Ecto neural progenitor cell (in vitro differentiated cells): ENCODE data around the gene UGT1A6.
"Not testable (repeated sequence)": the region's sequence is repeated elsewhere in the genome, so short reads cannot be mapped to it uniquely, and the experiment has no call there.

Source experiments
- DNase-seq: peaks from one replicate; pipeline ENCODE4 v3.0.0-alpha.2; 2018; ENCODE audit warnings: low spot score

The UGT1A6 gene

DNA sequence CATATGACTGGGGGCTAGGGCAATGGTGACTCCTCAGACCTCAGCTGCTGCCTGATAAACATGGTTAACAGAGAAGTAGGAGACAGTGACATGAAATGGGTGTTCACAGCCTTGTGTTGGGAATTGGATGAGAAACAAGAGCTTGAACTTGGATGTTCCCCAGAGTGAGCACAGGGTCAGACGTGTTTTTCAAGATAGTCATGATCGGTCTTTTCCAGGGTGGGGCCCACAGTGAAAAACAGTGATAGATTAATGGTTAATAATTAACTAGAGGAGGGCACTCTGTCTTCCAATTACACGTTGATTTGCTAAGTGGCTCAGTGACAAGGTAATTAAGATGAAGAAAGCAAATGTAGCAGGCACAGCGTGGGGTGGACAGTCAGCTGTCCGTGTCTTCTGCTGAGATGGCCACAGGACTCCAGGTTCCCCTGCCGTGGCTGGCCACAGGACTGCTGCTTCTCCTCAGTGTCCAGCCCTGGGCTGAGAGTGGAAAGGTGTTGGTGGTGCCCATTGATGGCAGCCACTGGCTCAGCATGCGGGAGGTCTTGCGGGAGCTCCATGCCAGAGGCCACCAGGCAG is 36.1 kb downstream of the UGT1A6 start, which contains the start of gene UGT1A3:
Gene UGT1A3, plus strand, starts transcription at position 320 of the 579 bp plus-strand sequence. Its CDS starts 85 bp downstream, at position 405.
- no peak for DNase-seq

DNA sequence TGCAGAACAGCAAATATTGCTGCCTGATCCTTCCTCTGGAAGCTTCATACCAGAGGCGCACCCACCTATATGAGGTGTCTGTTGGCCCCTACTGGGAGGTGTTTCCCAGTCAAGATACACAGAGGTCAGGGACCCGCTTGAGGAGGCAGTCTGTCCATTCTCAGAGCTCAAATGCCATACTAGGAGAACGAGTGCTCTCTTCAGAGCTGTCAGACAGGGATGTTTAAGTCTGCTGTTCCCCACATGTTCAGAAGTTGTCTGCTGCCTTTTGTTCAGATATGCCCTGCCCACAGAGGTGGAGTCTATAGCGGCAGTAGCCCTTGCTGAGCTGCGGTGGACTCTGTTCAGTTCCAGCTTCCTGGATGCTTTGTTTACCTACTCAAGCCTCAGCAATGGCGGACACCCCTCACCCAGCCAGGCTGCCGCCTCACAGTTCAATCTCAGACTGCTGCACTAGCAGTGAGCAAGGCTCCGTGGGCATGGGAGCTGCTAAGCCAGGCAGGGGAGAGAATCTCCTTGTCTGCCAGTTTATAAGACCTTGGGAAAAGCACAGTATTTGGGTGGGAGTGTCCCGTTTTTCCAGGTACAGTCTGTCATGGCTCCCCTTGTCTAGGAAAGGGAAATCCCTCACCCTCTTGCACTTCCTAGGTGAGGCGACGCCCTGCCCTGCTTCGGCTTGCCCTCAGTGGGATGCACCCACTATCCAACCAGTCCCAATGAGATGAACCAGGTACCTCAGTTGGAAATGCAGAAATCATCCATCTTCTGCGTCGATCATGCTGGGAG is 44.4 kb downstream of the UGT1A6 start:
- DNase-seq = not testable (repeated sequence)

DNA sequence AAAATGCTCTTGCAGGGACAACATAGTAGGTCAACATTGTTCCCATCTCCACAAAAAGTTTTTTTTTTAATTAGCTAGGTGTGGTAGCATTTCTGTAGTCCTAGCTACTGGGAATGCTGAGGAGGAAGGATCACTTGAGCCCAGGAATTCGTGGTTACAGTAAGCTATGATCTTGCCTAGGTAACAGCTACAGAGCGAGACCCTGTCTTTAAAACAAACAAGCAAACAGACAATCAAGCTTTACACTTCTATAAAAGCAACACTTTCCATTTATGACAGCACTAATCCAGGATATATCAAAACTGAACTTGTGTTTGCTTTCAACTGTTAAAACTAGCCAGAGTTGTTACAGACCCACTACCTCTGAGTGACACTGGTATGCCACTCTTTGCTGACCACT is 48.2 kb downstream of the UGT1A6 start:
- no peak for DNase-seq

DNA sequence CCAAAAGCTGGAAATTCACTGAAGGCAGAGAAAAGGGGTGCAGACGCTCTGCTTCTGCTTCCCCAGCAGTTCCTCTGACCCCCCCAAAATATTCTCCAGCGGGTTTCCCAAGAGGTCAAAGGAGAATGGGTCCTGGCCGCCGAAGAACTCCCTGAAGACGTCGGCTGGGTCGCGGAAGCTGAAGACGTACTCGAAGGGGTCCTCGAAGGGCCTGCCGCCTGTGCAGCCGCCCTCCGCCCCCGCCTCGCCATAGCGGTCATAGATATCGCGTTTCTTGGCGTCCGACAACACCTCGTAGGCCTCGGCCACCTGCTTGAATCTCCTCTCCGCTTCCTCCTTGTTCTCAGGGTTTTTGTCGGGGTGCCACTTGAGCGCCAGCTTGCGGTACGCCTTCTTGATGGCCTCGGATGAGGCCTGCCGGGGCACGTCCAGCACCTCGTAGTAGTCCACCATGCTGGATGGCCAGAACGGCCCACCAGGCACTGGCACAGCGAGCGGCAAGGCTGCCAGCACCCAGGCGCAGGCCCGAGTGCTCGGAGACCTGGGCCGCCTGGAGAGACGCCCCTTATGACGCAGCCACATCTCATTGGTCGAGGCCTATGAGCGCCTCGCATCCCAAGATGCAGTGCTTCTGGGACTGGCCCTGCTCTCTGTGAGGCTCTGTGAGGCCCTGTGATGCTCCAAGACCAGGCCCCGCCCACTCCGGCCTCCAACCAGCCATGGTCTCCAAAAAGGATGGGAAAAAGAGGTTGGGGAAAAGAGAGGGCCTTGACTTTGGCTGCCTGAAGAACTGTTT is 51.0 kb downstream of the UGT1A6 start:
- DNase-seq = no peak

DNA sequence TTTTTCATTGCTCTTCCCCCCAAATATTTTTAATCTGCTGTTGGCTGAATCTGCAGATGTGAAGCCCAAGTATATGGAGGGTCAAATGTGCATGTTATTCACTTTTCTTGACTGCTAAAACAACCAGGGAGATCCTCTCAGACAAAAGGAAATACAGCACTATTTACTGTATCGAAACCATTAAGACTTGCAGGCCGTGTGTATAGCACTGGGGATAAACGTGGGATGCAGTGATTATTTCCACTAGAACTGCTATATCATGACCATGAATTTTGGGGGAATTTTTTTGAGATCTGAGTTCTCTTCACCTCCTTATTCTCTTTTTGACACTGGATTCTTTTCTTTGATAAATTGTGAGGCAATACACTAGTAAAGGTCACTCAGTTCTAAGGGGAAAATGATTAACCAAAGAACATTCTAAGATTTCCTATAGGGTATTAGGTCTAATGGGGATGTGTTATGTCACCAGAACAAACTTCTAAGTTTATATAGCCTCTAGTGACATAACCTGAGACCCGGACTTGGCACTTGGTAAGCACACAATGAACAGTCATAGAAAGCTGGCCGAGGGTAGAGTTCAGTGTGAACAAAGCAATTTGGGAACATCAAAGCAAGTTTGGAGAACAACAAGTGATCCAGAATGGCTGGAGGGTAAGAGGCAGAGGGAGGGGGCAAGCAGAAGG is 52.5 kb downstream of the UGT1A6 start:
- DNase-seq = no peak

DNA sequence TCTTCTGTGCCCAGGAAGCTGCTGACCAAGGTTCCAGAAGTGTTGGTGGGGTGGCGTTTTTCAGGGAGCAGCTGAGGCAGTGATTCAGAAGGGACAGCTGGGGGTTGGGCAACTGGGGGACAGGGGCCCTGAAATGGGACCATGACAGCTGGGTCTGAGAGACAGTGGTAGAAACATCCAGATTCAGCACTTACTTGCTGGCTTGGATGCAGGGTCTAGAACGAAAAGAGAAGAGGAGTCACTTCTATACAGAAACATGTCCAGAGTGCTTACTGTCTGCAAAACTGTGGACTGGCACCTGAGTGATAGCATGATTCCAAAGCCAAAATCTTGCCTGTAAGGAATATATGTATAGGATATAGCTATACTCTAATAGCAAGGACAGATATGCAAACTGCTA is 53.1 kb downstream of the UGT1A6 start:
- DNase-seq = not testable (repeated sequence)

DNA sequence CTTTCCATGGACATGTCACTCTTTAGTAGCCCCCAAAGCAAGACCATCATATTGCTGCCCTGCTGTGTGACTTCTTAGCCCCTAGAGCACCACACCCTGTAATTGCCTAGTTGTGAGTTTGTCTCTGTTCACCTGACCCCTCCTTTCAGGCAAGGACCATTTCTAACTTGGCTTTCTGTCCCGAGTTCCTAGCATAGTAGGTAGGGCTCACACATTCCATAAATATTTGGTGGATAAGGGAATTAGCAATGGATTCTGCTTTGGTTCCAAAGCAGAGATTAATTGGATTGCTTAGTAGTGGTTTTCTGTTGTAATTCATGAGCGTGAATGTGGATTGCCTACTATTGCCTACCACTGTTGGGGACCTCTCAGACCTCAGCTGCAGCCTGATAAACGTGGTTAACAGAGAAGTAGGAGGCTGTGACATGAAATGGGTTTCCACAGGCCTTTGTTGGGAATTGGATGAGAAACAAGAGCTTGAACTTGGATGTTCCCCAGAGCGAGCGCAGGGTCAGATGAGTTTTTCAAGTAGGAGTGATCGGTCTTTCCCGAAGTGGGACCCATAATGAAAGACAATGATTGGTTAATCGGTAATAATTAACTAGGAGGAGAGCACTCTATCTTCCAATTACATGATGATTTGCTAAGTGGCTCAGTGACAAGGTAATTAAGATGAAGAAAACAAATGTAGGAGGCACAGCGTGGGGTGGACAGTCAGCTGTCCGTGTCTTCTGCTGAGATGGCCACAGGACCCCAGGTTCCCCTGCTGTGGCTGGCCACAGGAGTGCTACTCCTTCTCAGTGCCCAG is 54.0 kb downstream of the UGT1A6 start:
- no peak for DNase-seq

DNA sequence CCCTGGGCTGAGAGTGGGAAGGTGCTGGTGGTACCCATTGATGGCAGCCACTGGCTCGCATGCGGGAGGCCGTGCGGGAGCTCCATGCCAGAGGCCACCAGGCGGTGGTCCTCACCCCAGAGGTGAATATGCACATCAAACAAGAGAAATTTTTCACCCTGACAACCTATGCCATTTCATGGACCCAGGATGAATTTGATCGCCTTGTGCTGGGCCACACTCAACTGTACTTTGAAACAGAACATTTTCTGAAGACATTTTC is 54.5 kb downstream of the UGT1A6 start:
- DNase-seq = no peak

DNA sequence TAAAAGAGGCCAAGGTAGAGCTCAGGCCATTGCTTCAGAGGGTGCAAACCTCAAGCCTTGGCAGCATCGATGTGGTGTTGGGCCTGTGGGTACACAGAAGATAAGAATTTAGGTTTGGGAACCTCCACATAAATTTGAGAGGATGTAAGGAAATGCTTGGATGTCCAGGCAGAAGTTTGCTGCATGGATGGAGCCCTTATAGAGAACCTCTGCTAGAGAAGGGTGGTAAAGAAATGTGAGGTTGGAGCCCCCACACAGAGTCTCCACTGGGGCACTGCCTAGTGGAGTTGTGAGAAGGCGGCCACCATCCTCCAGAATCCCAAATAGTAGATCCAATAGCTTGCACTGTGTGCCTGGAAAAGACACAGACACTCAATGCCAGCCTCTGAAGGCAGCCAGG is 58.0 kb downstream of the UGT1A6 start:
- not testable (repeated sequence) for DNase-seq

DNA sequence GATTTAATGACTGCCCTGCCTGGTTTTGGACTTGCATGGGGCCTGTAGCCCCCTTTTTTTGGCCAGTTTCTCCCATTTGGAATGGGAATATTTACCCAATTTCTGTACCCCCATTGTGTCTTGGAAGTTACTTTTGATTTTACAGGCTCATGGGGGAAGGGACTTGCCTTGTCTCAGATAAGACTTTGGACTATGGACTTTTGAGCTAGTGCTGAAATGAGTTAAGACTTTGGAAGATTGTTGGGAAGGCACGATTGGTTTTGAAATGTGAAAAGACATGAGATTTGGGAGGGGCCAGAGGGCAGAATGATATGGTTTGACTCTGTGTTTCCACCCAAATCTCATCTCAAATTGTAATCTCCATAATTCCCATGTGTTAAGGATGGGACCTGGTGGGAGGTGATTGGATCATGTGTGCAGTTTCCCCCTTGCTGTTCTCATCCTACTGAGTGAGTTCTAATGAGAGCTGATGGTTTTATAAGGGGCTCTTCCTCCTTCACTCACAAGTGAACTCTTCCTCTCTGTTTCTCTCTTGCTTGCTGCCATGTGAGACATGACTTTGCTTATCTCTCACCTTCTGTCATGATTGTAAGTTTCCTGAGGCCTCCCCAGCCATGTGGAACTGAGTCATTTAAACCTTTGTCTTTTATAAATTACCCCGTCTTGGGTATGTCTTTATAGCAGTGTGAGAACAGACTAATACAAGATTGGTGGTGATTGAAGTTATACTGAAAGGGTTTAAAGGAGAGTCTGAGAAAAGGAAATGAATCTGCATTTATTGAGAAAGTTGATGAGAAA is 58.7 kb downstream of the UGT1A6 start:
- DNase-seq = not testable (repeated sequence)

DNA sequence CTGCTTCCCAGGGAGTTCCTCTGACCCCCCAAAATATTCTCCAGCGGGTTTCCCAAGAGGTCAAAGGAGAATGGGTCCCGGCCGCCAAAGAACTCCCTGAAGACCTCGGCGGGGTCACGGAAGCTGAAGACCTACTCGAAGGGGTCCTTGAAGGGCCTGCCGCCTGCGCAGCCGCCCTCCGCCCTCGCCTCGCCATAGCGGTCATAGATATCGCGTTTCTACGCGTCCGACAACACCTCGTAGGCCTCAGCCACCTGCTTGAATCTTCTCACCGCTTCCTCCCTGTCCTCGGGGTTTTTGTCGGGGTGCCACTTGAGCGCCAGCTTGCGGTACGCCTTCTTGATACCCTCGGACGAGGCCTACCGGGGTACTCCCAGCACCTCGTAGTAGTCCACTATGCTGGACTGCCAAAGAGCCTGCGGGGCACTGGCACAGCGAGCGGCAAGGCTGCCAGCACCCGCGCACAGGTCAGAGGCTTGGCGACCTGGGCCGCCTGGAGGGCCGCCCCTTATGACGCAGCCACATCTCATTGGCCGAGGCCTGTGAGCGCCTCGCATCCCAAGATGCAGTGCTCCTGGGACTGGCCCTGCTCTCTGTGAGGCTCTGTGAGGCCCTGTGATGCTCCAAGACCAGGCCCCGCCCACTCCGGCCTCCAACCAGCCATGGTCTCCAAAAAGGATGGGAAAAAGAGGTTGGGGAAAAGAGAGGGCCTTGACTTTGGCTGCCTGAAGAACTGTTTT is 62.4 kb downstream of the UGT1A6 start:
- no peak for DNase-seq

DNA sequence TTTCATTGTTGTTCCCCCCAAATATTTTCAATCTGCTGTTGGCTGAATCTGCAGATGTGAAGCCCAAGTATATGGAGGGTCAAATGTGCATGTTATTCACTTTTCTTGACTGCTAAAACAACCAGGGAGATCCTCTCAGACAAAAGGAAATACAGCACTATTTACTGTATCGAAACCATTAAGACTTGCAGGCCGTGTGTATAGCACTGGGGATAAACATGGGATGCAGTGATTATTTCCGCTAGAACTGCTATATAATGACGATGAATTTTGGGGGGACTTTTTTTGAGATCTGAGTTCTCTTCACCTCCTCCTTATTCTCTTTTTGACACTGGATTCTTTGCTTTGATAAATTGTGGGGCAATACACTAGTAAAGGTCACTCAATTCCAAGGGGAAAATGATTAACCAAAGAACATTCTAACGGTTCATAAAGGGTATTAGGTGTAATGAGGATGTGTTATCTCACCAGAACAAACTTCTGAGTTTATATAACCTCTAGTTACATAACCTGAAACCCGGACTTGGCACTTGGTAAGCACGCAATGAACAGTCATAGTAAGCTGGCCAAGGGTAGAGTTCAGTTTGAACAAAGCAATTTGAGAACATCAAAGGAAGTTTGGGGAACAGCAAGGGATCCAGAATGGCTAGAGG is 63.9 kb downstream of the UGT1A6 start:
- no peak for DNase-seq

DNA sequence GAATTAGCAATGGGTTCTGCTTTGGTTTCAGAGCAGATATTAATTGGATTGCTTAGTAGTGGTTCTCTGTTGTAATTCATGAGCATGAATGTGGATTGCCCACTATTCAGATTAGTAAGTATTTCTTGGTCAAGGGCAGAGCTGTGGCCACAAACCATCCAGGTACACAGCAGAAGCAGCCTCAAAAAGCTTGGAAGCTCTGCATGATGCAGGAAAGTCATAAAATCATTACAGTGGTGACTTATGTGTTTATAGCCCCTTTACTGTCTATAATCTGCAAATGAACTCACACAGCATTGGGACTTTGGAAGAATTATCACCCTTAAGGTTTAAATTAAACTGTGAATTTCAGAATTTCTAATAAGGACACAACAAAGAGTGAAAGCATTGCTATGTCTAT is 65.5 kb downstream of the UGT1A6 start:
- DNase-seq = no peak

DNA sequence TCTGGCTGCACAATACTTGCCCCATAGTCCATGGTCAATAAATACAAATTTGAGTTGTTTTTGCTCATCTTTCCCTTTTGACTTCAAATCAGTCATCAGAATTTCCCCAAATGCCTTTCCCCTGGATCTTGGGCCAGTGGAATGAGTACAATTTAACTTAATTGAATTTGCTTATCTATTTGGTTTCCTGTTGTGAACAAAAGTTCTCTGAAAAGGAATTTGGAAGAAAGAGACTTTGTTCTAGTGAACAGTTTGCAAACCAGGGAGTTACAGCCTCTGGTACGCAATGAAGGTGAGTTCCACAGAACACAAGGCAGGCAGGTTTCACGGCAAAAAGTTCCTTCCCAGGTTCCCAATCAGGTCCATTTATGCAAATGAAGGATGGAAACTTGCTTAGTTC is 66.2 kb downstream of the UGT1A6 start:
- no peak for DNase-seq

DNA sequence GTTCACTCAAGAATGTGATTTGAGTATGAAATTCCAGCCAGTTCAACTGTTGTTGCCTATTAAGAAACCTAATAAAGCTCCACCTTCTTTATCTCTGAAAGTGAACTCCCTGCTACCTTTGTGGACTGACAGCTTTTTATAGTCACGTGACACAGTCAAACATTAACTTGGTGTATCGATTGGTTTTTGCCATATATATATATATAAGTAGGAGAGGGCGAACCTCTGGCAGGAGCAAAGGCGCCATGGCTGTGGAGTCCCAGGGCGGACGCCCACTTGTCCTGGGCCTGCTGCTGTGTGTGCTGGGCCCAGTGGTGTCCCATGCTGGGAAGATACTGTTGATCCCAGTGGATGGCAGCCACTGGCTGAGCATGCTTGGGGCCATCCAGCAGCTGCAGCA is 67.4 kb downstream of the UGT1A6 start, which contains the start of gene UGT1A1:
Gene UGT1A1, plus strand, starts transcription at position 228 of the 400 bp plus-strand sequence. Its CDS starts 18 bp downstream, at position 246.
- DNase-seq = no peak

DNA sequence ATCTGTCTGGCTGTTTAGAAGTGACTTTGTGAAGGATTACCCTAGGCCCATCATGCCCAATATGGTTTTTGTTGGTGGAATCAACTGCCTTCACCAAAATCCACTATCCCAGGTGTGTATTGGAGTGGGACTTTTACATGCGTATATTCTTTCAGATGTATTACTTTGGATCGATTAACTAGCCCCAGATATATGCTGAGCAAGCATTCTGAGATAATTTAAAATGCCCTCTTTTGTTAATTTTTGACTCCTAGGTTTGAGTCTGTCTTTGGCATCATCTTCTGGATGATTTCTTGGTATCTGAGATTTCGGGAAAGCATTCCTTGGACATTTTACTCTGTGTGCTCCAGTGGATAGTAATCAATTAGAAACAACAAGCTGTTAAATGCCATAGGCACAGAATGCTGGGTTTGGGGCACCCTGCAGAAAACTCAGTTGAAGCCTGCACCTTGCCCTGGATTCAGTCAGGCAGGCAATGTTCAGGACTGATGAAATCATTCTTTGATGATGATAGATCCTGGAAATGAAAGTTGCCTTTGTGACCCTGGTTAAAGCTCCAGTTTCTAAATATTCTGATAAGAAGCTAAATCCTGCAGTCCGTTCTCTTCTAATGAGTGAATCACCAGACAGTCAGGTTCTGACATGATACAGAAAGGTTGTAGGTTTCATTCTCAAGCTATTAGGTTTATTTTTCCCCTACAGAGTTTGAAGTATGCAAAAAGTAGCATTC is 68.5 kb downstream of the UGT1A6 start:
- no peak for DNase-seq

DNA sequence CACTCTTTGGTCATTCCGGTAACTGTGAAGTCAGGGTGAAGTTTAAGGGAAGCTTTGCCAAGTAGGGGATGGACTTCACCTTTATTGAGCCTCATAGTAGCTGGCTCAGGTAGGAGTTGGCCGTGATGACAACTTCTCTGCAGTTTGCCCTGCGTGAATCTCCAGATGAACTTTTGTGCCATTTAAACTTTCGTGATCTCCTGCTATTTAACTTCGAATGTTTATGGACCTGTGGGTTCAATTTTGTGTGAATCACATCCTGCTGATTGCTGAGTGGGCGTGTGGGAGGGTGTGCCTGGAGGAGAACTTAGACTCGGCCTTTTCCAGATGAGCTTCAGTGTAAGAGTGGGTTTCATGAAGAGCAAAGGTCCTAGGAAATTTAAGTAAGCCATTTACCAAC is 71.6 kb downstream of the UGT1A6 start:
- no peak for DNase-seq

DNA sequence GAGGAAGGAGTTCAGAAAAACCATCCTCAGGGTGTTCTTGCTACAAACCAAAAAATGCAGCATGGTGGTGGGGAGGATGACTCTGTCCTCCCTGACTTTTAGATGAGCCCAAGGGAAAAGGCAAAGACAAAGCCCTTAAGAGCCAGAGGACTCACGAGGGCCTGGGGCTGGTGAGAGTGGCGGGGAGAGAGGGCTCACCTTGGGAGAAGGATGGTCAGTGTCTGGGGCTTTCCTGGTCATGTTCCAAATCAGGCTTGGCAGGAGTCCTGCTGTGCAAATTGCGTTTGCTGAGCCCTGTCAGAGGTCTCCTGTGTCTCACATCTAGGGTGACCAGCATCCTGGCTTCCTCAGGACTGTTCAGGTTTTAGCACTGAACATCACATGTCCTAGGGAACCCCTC is 72.1 kb downstream of the UGT1A6 start:
- no peak for DNase-seq

DNA sequence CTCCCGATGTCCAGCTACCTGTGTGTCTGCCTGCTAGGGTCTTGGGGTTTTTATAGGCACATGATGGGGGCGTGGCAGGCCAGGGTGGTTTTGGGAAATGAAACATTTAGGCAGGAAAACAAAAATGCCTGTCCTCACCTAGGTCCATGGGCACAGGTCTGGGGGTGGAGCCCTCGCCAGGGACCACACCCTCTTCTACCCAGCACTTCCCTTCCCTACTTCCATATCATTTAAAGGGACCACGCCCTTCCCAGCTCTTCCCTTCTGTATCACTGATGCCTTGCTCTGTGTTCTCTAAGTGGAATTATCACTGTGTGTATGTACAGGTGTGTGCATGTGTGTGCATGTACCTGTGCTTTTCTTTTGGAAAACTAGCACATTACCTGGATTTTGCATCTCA is 73.7 kb downstream of the UGT1A6 start:
- no peak for DNase-seq
